Esophagus squamous epithelium (tissue), 4 donors: ENCODE measurements around the gene SRP54.

Source experiments
- POLR2A ChIP-seq, 4 donors: fragments of 450-650 bp; IDR thresholded peaks; one replicate each; pipeline ENCODE4 v1.6.1; 2017; ENCODE audit warnings: antibody characterized with exemption in 4 of 4, mild to moderate bottlenecking in 4 of 4, moderate library complexity in 3 of 4
- TF ChIP-seq, protein P1 (sequence below), 6 experiments: fragments of 450-650 bp in 4 of 6; fragments of 200-600 bp in 2 of 6; sonication (generic) in 2 of 6; IDR thresholded peaks; one replicate each; pipeline ENCODE4 v1.5.1; 2016 to 2019; ENCODE audit warnings: antibody characterized with exemption in 6 of 6, mild to moderate bottlenecking in 4 of 6, moderate library complexity in 4 of 6

DNA sequence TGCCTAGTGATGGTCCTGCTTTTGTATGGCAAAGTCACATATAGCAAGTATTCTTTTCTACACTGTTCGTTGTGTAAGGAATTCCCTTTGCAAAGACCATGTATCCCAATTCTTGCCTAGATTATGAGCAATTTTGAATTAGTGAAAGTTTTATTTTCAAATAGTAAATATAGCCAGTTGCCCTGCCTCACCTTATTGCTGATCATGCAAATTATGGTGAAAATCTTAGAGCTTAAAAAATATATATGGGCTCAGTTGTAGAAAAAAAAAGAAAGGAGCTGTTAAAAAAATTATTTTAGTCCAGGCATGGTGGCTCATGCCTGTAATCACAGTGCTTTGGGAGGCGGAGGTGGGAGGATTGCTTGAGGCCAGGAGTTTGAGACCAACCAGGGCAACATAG, 18.8 kb downstream of the SRP54 start:
- TF ChIP-seq, protein P1, sequence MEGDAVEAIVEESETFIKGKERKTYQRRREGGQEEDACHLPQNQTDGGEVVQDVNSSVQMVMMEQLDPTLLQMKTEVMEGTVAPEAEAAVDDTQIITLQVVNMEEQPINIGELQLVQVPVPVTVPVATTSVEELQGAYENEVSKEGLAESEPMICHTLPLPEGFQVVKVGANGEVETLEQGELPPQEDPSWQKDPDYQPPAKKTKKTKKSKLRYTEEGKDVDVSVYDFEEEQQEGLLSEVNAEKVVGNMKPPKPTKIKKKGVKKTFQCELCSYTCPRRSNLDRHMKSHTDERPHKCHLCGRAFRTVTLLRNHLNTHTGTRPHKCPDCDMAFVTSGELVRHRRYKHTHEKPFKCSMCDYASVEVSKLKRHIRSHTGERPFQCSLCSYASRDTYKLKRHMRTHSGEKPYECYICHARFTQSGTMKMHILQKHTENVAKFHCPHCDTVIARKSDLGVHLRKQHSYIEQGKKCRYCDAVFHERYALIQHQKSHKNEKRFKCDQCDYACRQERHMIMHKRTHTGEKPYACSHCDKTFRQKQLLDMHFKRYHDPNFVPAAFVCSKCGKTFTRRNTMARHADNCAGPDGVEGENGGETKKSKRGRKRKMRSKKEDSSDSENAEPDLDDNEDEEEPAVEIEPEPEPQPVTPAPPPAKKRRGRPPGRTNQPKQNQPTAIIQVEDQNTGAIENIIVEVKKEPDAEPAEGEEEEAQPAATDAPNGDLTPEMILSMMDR (IDR thresholded peaks at IDR 0.05) = no peak
- TF ChIP-seq POLR2A (IDR thresholded peaks at IDR 0.05) = no peak
